Measurements from ENCODE around the gene ZNF770. TPM values are rescaled to one million over a fixed set of nuclear protein-coding genes. Genes with fewer than 3 reads are reported as not detected.

ZNF770 gene
- total and polyA plus RNA-seq, 9 of the 15 experiments (the other 6 are each of a cell fraction or from before 2014, with no cell fraction given), result 3.4 to 50.8 (median 40.3) TPM

DNA sequence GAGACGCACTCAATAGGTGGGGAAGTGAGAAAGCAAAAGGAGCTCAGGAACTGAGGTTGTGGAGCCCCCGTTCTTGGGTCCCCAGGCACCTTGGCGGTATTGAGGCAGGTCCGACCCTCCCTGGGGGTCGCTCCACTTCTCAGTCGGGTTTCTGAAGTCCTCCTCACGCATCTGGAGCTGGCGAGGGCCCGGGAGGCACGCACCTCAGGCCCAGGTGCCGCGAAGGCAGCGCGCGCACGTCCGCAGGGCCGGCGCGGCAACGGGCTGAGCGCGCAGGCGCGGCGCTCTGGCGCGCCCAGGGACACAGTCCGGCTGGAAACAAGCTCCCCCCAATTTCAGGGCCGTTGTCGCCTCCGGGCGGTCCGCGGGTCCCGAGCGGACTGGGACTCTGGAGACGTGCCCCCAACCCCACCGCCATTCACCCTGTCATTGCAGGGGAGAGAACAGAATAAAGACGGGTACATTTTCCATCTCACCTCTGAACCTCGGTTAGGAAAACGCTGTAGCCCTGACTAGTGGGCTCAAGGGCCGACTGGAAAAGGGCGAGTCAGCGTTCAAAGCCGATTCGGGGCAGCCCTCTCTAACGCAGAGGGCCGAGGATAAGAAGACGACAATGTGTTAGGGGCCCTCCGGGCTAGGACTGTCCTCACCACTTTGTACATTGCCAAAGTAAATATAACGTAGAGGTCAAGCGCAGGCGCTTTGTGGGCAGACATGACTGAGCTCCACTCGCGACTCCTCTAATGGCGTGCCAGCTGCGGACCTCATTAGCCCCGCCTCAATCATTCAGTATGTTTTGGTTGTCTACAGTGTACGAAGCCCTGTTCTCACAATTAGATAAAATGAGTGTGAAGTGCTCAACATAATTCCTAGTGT lies at the start of gene ZNF770 (continued):
- TF ChIP-seq, protein P1, sequence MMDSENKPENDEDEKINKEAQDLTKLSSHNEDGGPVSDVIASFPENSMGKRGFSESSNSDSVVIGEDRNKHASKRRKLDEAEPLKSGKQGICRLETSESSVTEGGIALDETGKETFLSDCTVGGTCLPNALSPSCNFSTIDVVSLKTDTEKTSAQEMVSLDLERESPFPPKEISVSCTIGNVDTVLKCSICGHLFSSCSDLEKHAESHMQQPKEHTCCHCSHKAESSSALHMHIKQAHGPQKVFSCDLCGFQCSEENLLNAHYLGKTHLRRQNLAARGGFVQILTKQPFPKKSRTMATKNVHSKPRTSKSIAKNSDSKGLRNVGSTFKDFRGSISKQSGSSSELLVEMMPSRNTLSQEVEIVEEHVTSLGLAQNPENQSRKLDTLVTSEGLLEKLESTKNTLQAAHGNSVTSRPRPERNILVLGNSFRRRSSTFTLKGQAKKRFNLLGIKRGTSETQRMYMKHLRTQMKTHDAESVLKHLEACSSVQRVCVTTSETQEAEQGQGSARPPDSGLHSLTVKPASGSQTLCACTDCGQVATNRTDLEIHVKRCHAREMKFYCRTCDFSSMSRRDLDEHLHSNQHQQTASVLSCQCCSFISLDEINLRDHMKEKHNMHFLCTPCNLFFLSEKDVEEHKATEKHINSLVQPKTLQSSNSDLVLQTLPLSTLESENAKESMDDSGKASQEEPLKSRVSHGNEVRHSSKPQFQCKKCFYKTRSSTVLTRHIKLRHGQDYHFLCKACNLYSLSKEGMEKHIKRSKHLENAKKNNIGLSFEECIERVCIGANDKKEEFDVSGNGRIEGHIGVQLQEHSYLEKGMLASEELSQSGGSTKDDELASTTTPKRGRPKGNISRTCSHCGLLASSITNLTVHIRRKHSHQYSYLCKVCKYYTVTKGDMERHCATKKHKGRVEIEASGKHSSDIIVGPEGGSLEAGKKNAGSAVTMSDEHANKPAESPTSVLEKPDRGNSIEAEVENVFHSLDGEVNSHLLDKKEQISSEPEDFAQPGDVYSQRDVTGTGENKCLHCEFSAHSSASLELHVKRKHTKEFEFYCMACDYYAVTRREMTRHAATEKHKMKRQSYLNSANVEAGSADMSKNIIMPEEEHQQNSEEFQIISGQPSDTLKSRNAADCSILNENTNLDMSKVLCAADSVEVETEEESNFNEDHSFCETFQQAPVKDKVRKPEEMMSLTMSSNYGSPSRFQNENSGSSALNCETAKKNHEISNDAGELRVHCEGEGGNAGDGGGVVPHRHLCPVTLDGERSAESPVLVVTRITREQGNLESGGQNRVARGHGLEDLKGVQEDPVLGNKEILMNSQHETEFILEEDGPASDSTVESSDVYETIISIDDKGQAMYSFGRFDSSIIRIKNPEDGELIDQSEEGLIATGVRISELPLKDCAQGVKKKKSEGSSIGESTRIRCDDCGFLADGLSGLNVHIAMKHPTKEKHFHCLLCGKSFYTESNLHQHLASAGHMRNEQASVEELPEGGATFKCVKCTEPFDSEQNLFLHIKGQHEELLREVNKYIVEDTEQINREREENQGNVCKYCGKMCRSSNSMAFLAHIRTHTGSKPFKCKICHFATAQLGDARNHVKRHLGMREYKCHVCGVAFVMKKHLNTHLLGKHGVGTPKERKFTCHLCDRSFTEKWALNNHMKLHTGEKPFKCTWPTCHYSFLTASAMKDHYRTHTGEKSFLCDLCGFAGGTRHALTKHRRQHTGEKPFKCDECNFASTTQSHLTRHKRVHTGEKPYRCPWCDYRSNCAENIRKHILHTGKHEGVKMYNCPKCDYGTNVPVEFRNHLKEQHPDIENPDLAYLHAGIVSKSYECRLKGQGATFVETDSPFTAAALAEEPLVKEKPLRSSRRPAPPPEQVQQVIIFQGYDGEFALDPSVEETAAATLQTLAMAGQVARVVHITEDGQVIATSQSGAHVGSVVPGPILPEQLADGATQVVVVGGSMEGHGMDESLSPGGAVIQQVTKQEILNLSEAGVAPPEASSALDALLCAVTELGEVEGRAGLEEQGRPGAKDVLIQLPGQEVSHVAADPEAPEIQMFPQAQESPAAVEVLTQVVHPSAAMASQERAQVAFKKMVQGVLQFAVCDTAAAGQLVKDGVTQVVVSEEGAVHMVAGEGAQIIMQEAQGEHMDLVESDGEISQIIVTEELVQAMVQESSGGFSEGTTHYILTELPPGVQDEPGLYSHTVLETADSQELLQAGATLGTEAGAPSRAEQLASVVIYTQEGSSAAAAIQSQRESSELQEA (IDR thresholded peaks at IDR 0.05; ENCODE audit: low read depth), result no peak
- no peak for TF ChIP-seq MTF1 (CRISPR knock-in tag; IDR thresholded peaks at IDR 0.05; ENCODE audit: borderline replicate concordance)
- TF ChIP-seq ASH1L (IDR thresholded peaks at IDR 0.05; ENCODE audit: borderline replicate concordance, low read depth, partially characterized antibody), result no peak
- TF ChIP-seq MTA1 (IDR thresholded peaks at IDR 0.05; ENCODE audit: borderline replicate concordance), result no peak
- TF ChIP-seq MEIS2 (IDR thresholded peaks at IDR 0.05; ENCODE audit: partially characterized antibody), result peak; percentile 64
- TF ChIP-seq MIER1 (IDR thresholded peaks at IDR 0.05; ENCODE audit: low read depth), result no peak
- no peak for TF ChIP-seq TAL1 (IDR thresholded peaks at IDR 0.05)
- TF ChIP-seq IRF2 (CRISPR knock-in tag; IDR thresholded peaks at IDR 0.05), result no peak
- TF ChIP-seq DNMT1 (IDR thresholded peaks at IDR 0.05), result no peak
- no peak for TF ChIP-seq CHD1 (IDR thresholded peaks at IDR 0.05; ENCODE audit: low read length)
- no peak for TF ChIP-seq RERE (CRISPR knock-in tag; IDR thresholded peaks at IDR 0.05; ENCODE audit: borderline replicate concordance)
- TF ChIP-seq CBX3 (IDR thresholded peaks at IDR 0.05; ENCODE audit: borderline replicate concordance in 1 of 2, low read length in 2 of 2), result peak in 1 of 2 experiments; percentile 48; a peak in 1 of 3 replicates
- TF ChIP-seq HDGF (IDR thresholded peaks at IDR 0.05), result no peak
- peak in 1 of 2 experiments; percentile 64; a peak in 2 of 4 replicates for TF ChIP-seq FOXA3 (CRISPR knock-in tag; conservative IDR thresholded peaks at IDR 0.05 in 1 of 2, IDR thresholded peaks at IDR 0.05 in 1 of 2)

Data from K562 (cell line).